Renal cortical epithelial cell (primary cell): ENCODE measurements around the gene MINDY4. TPM values are rescaled to one million over a fixed set of nuclear protein-coding genes. Genes with fewer than 3 reads are reported as not detected.

ENCODE experiments used
- DNase-seq: peaks from one replicate; pipeline ENCODE4 v3.0.0-alpha.2; 2011; ENCODE audit warnings: low read depth
- total RNA-seq: library from RNA; depleted of rRNA; stranded (reverse); fragments of >200 nt; gene quantifications from 2 replicates; pipeline ENCODE4 v1.2.3, GENCODE V29; 2014

Gene MINDY4
- total RNA-seq, 1 donor from 2014 or later = 8.8 TPM

- no peak for DNase-seq
Observed at GRCh38 chr7:30915005-30915601, 143.9 kb downstream of the MINDY4 start.

GRCh38 chr7:30915751-30916150, 144.5 kb downstream of the MINDY4 start:
- no peak for DNase-seq

GRCh38 chr7:30916255-30916654, 145.0 kb downstream of the MINDY4 start:
- DNase-seq = no peak

GRCh38 chr7:30916767-30917166, 145.6 kb downstream of the MINDY4 start:
- no peak for DNase-seq

- DNase-seq = no peak
Observed at GRCh38 chr7:30917216-30917893, 146.1 kb downstream of the MINDY4 start.

GRCh38 chr7:30918676-30919075, 147.5 kb downstream of the MINDY4 start:
- DNase-seq = peak; percentile 26

GRCh38 chr7:30920021-30920583, 148.9 kb downstream of the MINDY4 start:
- no peak for DNase-seq

- peak; percentile 26 for DNase-seq
Observed at GRCh38 chr7:30920584-30921539, 149.6 kb downstream of the MINDY4 start.

- DNase-seq = no peak
Observed at GRCh38 chr7:30921540-30922401, 150.6 kb downstream of the MINDY4 start.

- no peak for DNase-seq
Observed at GRCh38 chr7:30922596-30922995, 151.4 kb downstream of the MINDY4 start.

GRCh38 chr7:30923009-30923773, 152.0 kb downstream of the MINDY4 start:
- DNase-seq = no peak

- no peak for DNase-seq
Observed at GRCh38 chr7:30923774-30924413, 152.7 kb downstream of the MINDY4 start.

GRCh38 chr7:30924624-30925023, 153.4 kb downstream of the MINDY4 start:
- no peak for DNase-seq

- DNase-seq = no peak
Observed at GRCh38 chr7:30925117-30925516, 153.9 kb downstream of the MINDY4 start.

GRCh38 chr7:30925913-30926312, 154.7 kb downstream of the MINDY4 start:
- DNase-seq = no peak

- DNase-seq = no peak
Observed at GRCh38 chr7:30926313-30926712, 155.1 kb downstream of the MINDY4 start.

- DNase-seq = no peak
Observed at GRCh38 chr7:30927040-30927439, 155.8 kb downstream of the MINDY4 start.

GRCh38 chr7:30927559-30927958, 156.3 kb downstream of the MINDY4 start:
- no peak for DNase-seq

GRCh38 chr7:30928254-30928872, 157.1 kb downstream of the MINDY4 start:
- no peak for DNase-seq

GRCh38 chr7:30929686-30930085, 158.5 kb downstream of the MINDY4 start:
- DNase-seq = no peak
